ENCODE results near the gene PPM1G.

DNA sequence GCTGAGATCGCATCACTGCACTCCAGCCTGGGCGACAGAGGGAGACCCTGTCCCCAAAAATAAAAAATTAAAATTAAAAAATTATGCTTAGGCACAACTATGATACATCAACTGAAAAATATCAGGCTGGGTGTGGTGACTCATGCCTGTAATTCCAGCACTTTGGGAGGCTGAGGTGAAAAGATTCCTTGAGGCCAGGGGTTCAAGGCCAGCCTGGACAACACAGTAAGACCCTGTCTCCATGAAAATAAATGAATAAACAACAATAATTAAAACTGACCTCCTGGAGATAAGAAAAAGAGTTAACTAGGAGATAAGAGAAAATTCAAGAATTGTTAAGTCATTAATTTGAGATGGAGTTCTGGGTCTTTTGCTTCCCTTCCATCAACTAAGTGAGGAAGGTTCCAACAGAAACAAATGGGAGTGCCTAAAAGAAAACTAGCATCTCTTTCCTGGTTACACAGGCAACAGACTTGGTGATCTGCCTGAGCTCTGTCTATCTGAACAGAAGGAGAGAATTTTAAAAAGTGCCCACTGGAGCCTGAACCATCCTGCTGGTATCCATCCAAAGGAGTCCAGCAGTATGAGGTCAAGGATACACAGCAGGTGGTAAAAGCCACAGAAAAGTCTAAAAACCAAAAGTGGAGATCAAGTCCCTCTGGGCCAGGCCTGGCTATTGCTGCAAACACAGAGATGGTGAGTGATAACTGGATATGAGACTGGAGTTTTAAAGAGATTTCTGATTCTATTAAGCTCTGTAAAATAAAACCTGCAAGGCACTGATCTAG is 8.8 kb downstream of the PPM1G start:
- TF ChIP-seq FOXM1 (IDR thresholded peaks at IDR 0.05; ENCODE audit: borderline replicate concordance, low read depth) = no peak
- TF ChIP-seq EP300 (IDR thresholded peaks at IDR 0.05; ENCODE audit: borderline replicate concordance) = no peak
- no peak for TF ChIP-seq EGR1 (IDR thresholded peaks at IDR 0.05)
- TF ChIP-seq NFIC (IDR thresholded peaks at IDR 0.05) = no peak
- TF ChIP-seq YY1 (IDR thresholded peaks at IDR 0.05; ENCODE audit: low read depth) = no peak
- no peak for TF ChIP-seq REST (IDR thresholded peaks at IDR 0.05; ENCODE audit: low read depth)
- no peak for TF ChIP-seq TAF1 (IDR thresholded peaks at IDR 0.05; ENCODE audit: low read depth)
- no peak for TF ChIP-seq CREB1 (IDR thresholded peaks at IDR 0.05; ENCODE audit: low read depth)

Measured in Ishikawa (cell line).